HepG2 (cell line): Measurements from ENCODE around the gene NUDT2. TPM values are rescaled to one million over a fixed set of nuclear protein-coding genes. Genes with fewer than 3 reads are reported as not detected.

Experiments used
- ELF4 ChIP-seq: sonication (generic); formaldehyde crosslinking; IDR thresholded peaks from 2 replicates; pipeline ENCODE4 v1.5.0; 2020; ENCODE audit warnings: missing genetic modification reagents, mild to moderate bottlenecking, moderate library complexity, borderline replicate concordance
- GABPA ChIP-seq, 2 experiments: IDR thresholded peaks; 2 replicates each; pipeline ENCODE4 v1.6.1; 2011 to 2016; ENCODE audit warnings: low read depth in 2 of 2, low read length in 1 of 2, missing biosample characterization in 1 of 2, missing genetic modification characterization in 1 of 2
- KDM6A ChIP-seq: IDR thresholded peaks from 2 replicates; pipeline ENCODE4 v1.6.1; 2016; ENCODE audit warnings: low read depth
- KLF6 ChIP-seq: IDR thresholded peaks from 2 replicates; pipeline ENCODE4 v1.8.0; 2016; ENCODE audit warnings: missing biosample characterization, missing genetic modification reagents
- NR2C2 ChIP-seq: sonication (generic); formaldehyde crosslinking; IDR thresholded peaks from 2 replicates; pipeline ENCODE4 v1.4.0; 2020; ENCODE audit warnings: missing genetic modification reagents, mild to moderate bottlenecking, moderate library complexity, borderline replicate concordance
- NR2F1 ChIP-seq, 2 experiments: fragments of 450-650 bp in 1 of 2; formaldehyde crosslinking in 1 of 2; IDR thresholded peaks; 2 replicates each; pipeline versions ENCODE4 v1.5.0 to v1.6.1; 2016 to 2020; ENCODE audit warnings: mild to moderate bottlenecking in 1 of 2, missing compliant biosample characterization in 1 of 2, missing genetic modification reagents in 1 of 2, moderate library complexity in 1 of 2
- NRL ChIP-seq: sonication (generic); formaldehyde crosslinking; IDR thresholded peaks from 2 replicates; pipeline ENCODE4 v1.5.0; 2020; ENCODE audit warnings: missing genetic modification reagents, mild to moderate bottlenecking, moderate library complexity, borderline replicate concordance
- PLRG1 ChIP-seq: fragments of 450-650 bp; conservative IDR thresholded peaks from 2 replicates; pipeline ENCODE4 v1.6.1; 2016
- SMARCC2 ChIP-seq: fragments of 450-650 bp; IDR thresholded peaks from 2 replicates; pipeline ENCODE4 v1.6.1; 2017; ENCODE audit warnings: antibody characterized with exemption, mild to moderate bottlenecking
- SRSF1 ChIP-seq: fragments of 200-400 bp; formaldehyde crosslinking; optimal IDR thresholded peaks from 2 replicates; pipeline ENCODE3; 2017; ENCODE audit warnings: mild to moderate bottlenecking, low read depth, low read length, moderate library complexity
- ZFY ChIP-seq: sonication (generic); formaldehyde crosslinking; IDR thresholded peaks from 2 replicates; pipeline ENCODE4 v1.4.0; 2020; ENCODE audit warnings: missing genetic modification reagents
- ZNF264 ChIP-seq: sonication (generic); formaldehyde crosslinking; IDR thresholded peaks from 2 replicates; pipeline ENCODE4 v1.4.0; 2020; ENCODE audit warnings: missing genetic modification reagents
- ZNF564 ChIP-seq: sonication (generic); formaldehyde crosslinking; IDR thresholded peaks from 2 replicates; pipeline ENCODE4 v1.8.1; 2023; ENCODE audit warnings: mild to moderate bottlenecking, missing genetic modification reagents
- ZNF768 ChIP-seq: sonication (generic); formaldehyde crosslinking; IDR thresholded peaks from 2 replicates; pipeline ENCODE4 v1.4.0; 2020; ENCODE audit warnings: missing genetic modification reagents
- ZNF780A ChIP-seq: sonication (generic); formaldehyde crosslinking; IDR thresholded peaks from 2 replicates; pipeline ENCODE4 v1.8.0; 2022; ENCODE audit warnings: mild to moderate bottlenecking, missing genetic modification reagents, moderate library complexity
- ZNF839 ChIP-seq: sonication (generic); formaldehyde crosslinking; IDR thresholded peaks from 2 replicates; pipeline ENCODE4 v1.4.0; 2020; ENCODE audit warnings: missing genetic modification reagents, mild to moderate bottlenecking, borderline replicate concordance
- ZSCAN29 ChIP-seq: sonication (generic); formaldehyde crosslinking; conservative IDR thresholded peaks from 2 replicates; pipeline ENCODE4 v1.4.0; 2020; ENCODE audit warnings: mild to moderate bottlenecking, missing genetic modification reagents
- polyA plus RNA-seq, 8 experiments: library from polyadenylated mRNA; depleted of rRNA in 3 of 8; stranded (reverse) in 7 of 8; unstranded in 1 of 8; fragments of >200 nt; fragmentation: Illumina TruSeq in 4 of 8; extraction: Trizol in 4 of 8; gene quantifications; 2 replicates each; pipeline versions ENCODE4 v1.2.1 to v1.2.3, GENCODE V29; 2011 to 2016; ENCODE audit warnings: low read depth in 4 of 8, missing spikeins in 1 of 8, mixed read lengths in 1 of 8; ENCODE audit not compliant: insufficient read depth in 1 of 8
- total RNA-seq, 5 experiments: library from RNA; depleted of rRNA; stranded (reverse); fragments of >200 nt; fragmentation: Illumina TruSeq; extraction: Trizol; gene quantifications; 2 replicates each; pipeline ENCODE4 v1.2.3, GENCODE V29; 2016; ENCODE audit warnings: low read depth in 1 of 5
- TF ChIP-seq, protein P1 (sequence below): sonication (generic); formaldehyde crosslinking; IDR thresholded peaks from 2 replicates; pipeline ENCODE4 v1.4.0; 2020; ENCODE audit warnings: mild to moderate bottlenecking, missing genetic modification reagents
- TF ChIP-seq, protein P2 (sequence below): sonication (generic); formaldehyde crosslinking; IDR thresholded peaks from 2 replicates; pipeline ENCODE4 v1.4.0; 2020; ENCODE audit warnings: low read depth, missing genetic modification reagents
- TF ChIP-seq, protein P3 (sequence below): sonication (generic); formaldehyde crosslinking; IDR thresholded peaks from 2 replicates; pipeline ENCODE4 v1.4.0; 2020; ENCODE audit warnings: missing genetic modification reagents
- TF ChIP-seq, protein P4 (sequence below): sonication (generic); formaldehyde crosslinking; IDR thresholded peaks from 2 replicates; pipeline ENCODE4 v1.5.0; 2020; ENCODE audit warnings: missing genetic modification reagents, mild to moderate bottlenecking, borderline replicate concordance
- TF ChIP-seq, protein P5 (sequence below): sonication (generic); formaldehyde crosslinking; IDR thresholded peaks from 2 replicates; pipeline ENCODE4 v1.9.0; 2021; ENCODE audit warnings: missing genetic modification reagents, mild to moderate bottlenecking, borderline replicate concordance

The NUDT2 gene
- total and polyA plus RNA-seq, 2 of the 13 experiments (the other 11 are each of a cell fraction or from before 2014, with no cell fraction given), result 19.9 to 24.6 TPM

- TF ChIP-seq, protein P1, sequence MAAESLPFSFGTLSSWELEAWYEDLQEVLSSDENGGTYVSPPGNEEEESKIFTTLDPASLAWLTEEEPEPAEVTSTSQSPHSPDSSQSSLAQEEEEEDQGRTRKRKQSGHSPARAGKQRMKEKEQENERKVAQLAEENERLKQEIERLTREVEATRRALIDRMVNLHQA (CRISPR knock-in tag), result no peak
- TF ChIP-seq SMARCC2, result no peak
- no peak for TF ChIP-seq GABPA (IDR thresholded peaks at IDR 0.05; ENCODE audit: low read depth, low read length)
- TF ChIP-seq GABPA (CRISPR knock-in tag; IDR thresholded peaks at IDR 0.05; ENCODE audit: low read depth), result no peak
- TF ChIP-seq ZNF264 (CRISPR knock-in tag), result no peak
- no peak for TF ChIP-seq NRL (CRISPR knock-in tag)
- TF ChIP-seq NR2C2 (CRISPR knock-in tag), result peak; percentile 42; the same call in 1 of the 2 replicates
- TF ChIP-seq, protein P2, sequence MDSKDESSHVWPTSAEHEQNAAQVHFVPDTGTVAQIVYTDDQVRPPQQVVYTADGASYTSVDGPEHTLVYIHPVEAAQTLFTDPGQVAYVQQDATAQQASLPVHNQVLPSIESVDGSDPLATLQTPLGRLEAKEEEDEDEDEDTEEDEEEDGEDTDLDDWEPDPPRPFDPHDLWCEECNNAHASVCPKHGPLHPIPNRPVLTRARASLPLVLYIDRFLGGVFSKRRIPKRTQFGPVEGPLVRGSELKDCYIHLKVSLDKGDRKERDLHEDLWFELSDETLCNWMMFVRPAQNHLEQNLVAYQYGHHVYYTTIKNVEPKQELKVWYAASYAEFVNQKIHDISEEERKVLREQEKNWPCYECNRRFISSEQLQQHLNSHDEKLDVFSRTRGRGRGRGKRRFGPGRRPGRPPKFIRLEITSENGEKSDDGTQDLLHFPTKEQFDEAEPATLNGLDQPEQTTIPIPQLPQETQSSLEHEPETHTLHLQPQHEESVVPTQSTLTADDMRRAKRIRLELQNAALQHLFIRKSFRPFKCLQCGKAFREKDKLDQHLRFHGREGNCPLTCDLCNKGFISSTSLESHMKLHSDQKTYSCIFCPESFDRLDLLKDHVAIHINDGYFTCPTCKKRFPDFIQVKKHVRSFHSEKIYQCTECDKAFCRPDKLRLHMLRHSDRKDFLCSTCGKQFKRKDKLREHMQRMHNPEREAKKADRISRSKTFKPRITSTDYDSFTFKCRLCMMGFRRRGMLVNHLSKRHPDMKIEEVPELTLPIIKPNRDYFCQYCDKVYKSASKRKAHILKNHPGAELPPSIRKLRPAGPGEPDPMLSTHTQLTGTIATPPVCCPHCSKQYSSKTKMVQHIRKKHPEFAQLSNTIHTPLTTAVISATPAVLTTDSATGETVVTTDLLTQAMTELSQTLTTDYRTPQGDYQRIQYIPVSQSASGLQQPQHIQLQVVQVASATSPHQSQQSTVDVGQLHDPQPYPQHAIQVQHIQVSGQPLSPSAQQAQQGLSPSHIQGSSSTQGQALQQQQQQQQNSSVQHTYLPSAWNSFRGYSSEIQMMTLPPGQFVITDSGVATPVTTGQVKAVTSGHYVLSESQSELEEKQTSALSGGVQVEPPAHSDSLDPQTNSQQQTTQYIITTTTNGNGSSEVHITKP, result no peak
- TF ChIP-seq ZNF839 (CRISPR knock-in tag), result no peak
- TF ChIP-seq NR2F1 (CRISPR knock-in tag; IDR thresholded peaks at IDR 0.05), result 0 out of 4 replicates have a peak, but pooled peaks of 1 of the 2 experiments have one; percentile 21
- TF ChIP-seq KLF6 (CRISPR knock-in tag), result 0 out of 2 replicates have a peak, but pooled peaks have one; percentile 47
- TF ChIP-seq, protein P3, sequence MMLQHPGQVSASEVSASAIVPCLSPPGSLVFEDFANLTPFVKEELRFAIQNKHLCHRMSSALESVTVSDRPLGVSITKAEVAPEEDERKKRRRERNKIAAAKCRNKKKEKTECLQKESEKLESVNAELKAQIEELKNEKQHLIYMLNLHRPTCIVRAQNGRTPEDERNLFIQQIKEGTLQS, result no peak
- TF ChIP-seq ZFY (CRISPR knock-in tag), result no peak
- TF ChIP-seq KDM6A (CRISPR knock-in tag), result no peak
- TF ChIP-seq ZSCAN29 (CRISPR knock-in tag), result no peak
- no peak for TF ChIP-seq ZNF768 (CRISPR knock-in tag)
- TF ChIP-seq PLRG1, result no peak
- TF ChIP-seq, protein P4, sequence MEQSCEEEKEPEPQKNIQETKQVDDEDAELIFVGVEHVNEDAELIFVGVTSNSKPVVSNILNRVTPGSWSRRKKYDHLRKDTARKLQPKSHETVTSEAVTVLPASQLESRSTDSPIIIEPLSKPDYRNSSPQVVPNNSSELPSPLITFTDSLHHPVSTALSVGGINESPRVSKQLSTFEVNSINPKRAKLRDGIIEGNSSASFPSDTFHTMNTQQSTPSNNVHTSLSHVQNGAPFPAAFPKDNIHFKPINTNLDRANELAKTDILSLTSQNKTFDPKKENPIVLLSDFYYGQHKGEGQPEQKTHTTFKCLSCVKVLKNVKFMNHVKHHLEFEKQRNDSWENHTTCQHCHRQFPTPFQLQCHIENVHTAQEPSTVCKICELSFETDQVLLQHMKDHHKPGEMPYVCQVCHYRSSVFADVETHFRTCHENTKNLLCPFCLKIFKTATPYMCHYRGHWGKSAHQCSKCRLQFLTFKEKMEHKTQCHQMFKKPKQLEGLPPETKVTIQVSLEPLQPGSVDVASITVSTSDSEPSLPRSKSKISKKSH (CRISPR knock-in tag), result no peak
- no peak for TF ChIP-seq ELF4 (CRISPR knock-in tag)
- TF ChIP-seq ZNF564, result no peak
- no peak for TF ChIP-seq ZNF780A (CRISPR knock-in tag)
- TF ChIP-seq, protein P5, sequence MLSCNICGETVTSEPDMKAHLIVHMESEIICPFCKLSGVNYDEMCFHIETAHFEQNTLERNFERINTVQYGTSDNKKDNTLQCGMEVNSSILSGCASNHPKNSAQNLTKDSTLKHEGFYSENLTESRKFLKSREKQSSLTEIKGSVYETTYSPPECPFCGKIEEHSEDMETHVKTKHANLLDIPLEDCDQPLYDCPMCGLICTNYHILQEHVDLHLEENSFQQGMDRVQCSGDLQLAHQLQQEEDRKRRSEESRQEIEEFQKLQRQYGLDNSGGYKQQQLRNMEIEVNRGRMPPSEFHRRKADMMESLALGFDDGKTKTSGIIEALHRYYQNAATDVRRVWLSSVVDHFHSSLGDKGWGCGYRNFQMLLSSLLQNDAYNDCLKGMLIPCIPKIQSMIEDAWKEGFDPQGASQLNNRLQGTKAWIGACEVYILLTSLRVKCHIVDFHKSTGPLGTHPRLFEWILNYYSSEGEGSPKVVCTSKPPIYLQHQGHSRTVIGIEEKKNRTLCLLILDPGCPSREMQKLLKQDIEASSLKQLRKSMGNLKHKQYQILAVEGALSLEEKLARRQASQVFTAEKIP (CRISPR knock-in tag), result no peak
- TF ChIP-seq SRSF1, result no peak
Observed at GRCh38 chr9:34384368-34385165, 55.2 kb downstream of the NUDT2 start (continued).
